Stimulated activated CD8-positive, alpha-beta memory T cell treated with anti-CD3 and anti-CD28 coated beads, Interleukin-7, amount 100 ng/mL, for 1 hour (primary cell): ENCODE data around the gene DRG2.

ENCODE experiments used
- DNase-seq, 2 donors: peaks; one replicate each; pipeline ENCODE4 v3.0.0-alpha.2; 2020; ENCODE audit warnings: low read depth in 2 of 2

The DRG2 gene

DNA sequence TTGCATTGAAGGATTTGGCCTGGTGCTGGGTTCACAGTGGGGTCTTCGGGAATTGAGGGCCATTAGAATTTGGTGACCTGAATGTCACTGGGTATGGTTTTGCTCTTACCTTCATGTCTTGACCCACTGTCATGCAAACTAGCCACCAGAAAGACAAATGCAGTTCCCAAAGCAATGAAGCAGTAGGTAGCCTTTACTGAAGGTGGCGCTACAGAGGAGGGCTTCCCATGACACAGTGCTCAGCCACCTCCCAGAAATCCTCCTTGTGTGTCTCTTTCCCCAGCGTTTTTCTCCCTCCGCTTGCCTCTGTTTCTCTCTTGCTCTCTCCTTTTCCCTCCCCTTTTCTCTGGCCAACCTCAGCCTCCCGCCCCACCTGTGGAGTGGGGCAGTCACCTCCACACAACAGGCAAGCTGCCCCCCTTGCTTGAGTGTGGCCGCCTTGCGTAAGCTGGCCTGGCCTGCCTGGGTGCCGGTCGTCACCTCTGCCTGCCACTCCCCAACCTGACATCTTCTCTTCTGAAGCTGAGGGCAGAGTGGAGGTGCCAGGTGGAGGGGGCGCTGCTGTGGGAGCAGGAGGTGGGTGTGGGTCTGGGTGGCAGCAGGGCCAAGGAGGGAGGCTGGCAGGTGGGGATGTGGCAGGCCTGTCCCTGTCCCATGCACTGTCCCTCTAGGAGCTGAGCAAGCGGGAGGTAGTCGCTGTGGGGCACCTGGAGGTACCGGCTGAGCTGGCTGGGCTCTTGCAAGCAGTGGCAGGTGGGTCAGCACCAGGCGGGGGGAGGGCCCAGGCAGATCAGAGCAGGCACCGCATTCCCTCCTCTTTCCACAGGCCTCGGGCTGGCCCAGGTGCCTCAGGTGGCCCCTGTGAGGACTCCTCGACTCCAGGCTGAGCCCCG is 55.5 kb downstream of the DRG2 start:
- no peak for DNase-seq

DNA sequence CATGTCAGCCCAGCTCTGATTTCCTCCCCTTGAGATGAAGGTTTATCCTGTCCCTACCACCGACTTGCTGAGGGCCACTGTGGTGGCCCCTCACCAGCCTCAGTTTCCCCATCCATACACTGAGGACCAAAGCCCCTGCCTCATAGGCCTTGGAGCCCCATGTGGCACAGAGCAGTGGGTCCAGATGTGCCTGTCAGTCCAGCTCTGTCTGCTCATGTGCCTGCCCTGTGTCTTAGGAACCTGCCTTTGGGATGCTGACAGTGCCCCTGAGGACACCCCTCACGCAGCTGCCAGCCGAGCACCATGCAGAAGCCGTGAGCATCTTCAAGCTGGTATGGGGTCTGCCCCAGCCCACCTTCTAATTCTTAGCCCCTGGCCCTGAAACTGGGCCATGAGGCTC is 56.5 kb downstream of the DRG2 start:
- DNase-seq = no peak

DNA sequence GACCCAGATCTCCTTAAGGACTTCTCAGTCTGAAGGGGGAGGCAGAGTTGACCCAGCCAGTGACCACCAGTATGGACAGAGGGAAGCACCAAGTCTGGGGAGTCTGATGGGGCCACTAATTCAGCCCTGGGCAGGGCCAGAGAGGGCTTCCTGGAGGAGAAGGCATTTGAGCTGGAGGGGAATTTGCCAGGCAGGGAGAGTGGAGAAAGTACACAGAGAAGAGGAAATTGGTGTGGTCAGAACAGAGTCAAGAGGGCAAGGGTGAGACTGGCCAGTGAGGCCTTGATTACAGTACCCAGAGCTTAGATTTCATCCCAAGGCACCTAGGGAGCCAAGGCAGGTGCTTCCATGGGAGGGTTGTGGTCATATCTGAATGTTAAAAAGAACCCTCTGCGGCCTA is 57.1 kb downstream of the DRG2 start:
- no peak for DNase-seq

DNA sequence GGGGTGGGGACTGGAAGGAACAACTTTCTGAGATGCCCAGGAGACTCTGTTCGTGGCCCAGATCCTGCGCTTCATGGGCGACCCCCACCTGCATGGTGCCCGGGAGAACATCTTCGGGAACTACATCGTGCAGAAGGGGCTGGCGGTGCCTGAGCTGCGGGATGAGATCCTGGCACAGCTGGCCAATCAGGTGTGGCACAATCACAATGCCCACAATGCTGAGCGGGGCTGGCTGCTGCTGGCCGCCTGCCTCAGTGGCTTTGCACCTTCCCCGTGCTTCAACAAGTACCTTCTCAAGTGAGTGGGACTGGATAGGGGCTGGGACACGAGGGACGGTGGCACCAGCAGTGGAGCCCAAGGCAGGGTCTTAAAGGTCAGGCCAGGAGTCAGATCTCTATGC is 58.1 kb downstream of the DRG2 start:
- DNase-seq = no peak

DNA sequence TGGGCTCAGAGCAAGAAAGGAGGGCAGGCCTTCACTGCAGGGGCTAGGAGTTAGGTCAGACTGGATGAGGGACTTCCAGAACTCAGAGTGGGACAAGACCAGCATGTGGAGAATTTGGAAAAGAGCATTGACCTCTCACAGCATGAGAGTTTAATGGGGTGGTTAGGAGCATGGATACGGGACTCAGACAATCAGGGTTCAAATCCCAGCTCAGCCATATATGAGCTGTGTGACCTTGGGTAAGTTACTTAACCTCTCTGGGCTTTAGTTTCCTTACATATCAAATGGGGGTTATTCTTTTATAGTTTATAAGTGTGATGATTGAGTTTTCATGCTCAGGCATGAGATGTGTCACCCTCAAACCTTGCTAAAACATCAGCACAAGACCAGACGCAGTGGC is 58.5 kb downstream of the DRG2 start:
- DNase-seq = no peak

DNA sequence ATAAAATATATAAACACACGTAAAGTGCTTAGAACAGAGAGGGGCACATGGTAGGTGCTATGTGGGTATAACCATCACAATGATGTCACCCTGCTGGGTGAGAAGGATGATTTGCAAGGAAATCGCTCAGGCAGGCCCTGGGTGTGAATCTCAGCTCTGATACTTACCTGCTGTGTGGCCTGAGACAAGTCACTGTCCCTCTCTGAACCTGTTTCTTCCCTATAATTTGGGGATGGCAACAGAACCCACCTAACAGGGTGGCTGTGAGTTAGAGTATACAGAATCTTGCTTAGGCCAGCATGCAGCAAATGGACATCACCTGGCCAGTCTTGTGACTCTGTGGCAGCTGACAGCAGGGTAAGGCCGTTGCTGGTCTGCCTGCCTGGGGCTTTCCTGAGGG is 59.2 kb downstream of the DRG2 start:
- DNase-seq = no peak

DNA sequence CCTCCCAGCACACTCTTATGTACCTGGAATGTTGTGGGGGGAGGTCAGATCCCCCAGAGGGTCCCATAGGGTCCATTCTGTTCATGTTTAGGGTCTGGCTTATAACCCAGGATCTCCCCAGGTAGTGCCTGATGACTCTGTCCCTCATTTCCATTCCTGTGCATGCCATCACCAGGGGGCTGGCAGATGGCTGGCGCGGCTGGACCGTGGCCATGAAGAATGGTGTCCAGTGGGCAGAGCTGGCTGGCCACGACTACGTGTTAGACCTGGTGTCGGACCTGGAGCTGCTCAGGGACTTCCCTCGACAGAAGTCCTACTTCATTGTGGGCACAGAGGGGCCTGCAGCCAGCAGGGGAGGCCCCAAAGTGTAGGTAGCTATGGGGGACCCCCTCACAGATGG is 60.8 kb downstream of the DRG2 start:
- DNase-seq = no peak

DNA sequence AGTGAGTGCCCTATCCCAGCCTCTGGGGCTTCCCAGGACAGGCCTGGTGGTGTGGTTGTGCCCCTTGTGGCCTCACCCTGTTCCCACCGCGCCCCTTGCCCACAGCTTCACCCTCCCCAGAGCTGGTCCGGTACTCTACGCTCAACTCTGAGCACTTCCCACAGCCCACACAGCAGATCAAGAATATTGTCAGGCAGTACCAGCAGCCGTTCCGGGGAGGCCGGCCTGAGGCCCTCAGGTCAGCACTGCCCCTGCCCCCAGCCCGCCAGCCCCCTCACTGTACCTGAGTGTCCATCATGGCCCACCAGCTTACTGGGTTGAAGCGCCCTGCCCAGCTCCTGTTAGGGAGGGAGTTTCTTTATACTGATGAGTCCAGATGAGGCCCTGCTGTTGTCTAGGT is 63.5 kb downstream of the DRG2 start:
- no peak for DNase-seq

DNA sequence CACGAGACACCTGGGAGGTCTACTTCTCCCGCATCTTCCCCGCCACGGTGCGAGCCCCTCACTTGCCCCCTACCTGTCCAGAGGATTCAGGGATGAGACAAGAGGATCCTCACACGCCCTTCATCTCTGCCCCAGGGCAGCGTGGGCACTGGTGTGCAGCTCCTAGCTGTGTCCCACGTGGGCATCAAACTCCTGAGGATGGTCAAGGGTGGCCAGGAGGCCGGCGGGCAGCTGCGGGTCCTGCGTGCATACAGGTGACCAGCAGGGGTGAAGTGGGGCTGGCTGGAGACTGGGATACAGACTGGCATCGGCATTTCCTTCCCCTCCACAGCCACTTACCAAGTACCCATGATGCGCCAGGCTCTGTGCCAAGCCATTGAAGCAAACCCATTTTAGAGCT is 67.4 kb downstream of the DRG2 start:
- DNase-seq = no peak

DNA sequence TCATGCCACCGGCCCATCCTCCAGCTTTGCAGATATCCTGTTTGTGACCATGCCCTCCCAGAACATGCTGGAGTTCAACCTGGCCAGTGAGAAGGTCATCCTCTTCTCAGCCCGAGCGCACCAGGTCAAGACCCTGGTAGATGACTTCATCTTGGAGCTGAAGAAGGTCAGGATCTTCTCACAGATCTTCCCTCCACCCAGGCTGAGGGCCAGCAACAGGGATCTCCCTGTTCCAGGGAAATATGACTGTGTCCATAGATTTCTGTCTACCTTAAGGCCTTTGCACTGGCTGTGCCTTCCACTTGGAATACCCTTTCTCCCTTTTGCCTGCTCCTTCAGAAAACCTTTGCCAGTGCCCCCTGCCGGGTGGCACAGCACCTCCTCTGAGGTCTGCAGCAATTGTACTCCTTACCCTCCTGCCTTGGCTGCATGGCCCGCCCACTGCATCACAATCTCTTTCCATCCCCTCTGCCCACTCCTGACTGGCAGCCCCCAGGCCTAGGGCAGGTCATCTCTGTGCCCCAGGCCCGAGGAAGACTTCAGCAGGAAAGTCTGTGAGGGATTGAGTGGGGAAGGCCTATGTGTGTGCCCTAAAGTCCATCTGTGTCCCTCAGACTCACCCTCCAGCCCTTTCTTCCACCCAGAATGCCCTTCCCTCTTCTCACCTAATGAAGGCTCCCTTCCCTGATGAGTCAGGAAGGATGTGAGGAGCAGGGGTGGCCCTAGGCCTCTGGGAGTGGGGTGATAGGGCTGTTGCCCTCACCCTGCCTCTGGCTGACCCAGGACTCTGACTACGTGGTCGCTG is 68.6 kb downstream of the DRG2 start:
- DNase-seq = no peak

DNA sequence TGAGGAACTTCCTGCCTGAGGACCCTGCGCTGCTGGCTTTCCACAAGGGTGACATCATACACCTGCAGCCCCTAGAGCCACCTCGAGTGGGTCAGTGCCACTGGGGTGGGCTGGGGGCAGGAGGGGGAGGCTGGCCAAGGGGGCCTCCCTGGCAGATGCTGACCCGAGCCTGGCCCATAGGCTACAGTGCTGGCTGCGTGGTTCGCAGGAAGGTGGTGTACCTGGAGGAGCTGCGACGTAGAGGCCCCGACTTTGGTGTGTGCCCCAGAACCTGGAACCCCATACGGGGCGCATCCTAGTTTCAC is 69.2 kb downstream of the DRG2 start:
- no peak for DNase-seq
